GM19239 (cell line): ENCODE data around the gene IGF2R.
"Not testable (repeated sequence)": the region's sequence is repeated elsewhere in the genome, so short reads cannot be mapped to it uniquely, and the experiment has no call there.

Experiments
- DNase-seq: peaks from one replicate; pipeline ENCODE4 v3.0.0; 2011; ENCODE audit warnings: low spot score; ENCODE audit not compliant: insufficient read length
- FAIRE-seq: peaks from 2 replicates; lab custom pipeline; 2011; peaks lifted over from hg19 to GRCh38; lab: Jason Lieb, UNC

IGF2R gene

DNA sequence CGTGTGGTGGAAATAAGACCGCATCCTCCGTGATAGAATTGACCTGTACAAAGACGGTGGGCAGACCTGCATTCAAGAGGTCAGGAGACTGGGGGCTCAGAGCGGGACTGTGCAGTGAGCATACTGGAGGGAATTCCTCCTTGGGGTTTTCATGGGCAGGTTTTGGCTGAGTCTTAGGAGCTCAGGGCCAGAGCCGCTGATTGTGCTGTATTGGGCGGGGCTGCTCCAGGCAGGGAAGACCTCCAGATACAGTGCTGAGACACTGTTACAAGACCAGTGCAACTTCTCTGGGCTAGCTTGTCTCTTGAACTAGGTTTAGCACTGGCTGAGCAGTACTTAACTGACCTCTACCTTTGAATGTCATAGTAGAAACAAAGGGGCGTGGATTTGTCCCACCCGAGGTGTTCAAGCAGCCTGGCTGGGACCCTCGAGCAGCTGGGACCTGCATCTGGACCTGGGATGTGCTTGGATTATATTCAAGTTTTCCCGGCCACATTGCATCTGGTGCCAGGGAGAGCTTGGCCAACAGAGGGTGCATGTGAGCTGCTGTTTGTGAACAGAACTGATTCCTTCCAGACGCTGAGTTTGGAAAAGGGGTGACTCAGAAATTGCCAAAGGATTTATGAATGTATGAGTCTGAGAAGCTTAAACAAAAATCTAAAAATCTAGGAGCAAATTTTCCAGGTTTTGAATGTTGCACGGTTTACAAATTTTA lies 119.3 kb downstream of the IGF2R start:
- DNase-seq (no peak), FAIRE-seq (no peak)

DNA sequence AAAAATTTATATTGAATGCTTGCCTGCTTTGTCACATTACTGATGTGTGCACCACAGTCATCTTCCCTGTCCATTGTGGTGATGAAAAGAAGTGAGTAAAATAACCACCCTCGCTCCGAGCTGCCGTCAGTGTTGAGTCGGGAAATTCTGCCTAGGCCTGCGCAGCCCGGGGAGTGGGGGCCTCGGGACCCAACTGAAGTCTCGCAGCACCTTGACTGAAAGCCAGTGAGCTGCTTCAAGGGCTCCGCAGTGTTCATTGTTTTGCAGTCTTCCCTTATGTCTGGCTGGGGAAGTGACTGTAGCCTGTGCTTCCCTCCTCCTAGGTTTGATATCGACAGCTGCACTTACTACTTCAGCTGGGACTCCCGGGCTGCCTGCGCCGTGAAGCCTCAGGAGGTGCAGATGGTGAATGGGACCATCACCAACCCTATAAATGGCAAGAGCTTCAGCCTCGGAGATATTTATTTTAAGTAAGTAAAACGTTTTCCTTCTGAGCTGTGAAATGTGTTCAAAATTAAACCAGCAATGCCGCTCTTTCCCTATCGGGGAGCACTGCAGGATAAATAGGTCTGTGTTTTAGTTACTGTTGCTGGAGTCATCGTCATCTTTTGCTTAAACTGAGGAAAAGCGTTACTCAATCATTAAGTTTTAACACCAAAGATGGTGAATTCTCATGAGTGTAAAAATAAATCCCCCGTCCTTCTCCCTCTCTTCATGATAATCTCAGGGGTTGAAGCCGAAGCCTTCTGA lies 120.1 kb downstream of the IGF2R start:
- FAIRE-seq (no peak), DNase-seq (no peak)

DNA sequence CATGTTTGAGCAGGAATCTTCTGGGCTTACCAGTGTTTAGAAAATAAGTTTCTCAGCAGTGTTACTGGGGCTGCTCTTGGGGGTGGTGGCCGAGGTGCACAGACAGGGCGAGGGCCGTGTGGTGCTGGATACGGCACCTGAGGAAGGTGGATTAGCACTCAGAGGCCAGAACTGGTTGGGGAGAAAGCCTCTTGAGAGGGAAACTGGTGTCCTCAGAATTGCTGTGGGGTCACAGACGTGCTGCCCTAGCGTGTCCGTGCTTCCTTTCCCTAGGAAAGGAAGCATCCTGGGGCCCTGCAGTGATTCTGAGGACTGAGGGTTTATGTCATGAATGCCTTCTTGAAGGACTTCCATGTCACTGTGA lies 120.6 kb downstream of the IGF2R start:
- FAIRE-seq, result no peak
- DNase-seq, result no peak

DNA sequence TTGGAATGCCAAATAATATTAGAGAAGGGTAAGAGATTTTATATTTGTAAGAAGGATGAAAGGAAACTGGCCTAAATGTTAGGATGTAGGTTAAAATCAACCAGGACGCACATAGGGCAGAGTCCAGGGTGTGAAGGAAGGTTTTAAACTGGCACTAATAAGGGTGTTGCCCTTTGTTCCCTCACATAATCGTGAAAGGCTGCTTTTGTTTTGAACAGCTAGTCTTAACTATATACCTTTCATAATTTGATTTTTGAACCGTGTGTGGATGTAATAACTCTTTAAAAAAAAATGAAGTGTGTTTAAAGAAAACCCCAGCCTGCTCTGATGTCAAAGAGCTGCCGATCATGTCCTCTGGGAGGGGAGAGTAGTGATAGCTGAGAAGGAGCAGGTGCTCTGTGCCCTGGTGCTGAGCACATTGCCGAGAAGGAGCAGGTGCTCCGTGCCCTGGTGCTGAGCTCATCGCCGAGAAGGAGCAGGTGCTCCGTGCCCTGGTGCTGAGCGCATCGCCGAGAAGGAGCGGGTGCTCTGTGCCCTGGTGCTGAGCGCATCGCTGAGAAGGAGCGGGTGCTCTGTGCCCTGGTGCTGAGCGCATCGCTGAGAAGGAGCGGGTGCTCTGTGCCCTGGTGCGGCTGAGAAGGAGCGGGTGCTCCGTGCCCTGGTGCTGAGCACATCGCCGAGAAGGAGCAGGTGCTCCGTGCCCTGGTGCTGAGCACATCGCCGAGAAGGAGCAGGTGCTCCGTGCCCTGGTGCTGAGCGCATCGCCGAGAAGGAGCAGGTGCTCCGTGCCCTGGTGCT lies 121.8 kb downstream of the IGF2R start:
- not testable (repeated sequence) for FAIRE-seq, DNase-seq

DNA sequence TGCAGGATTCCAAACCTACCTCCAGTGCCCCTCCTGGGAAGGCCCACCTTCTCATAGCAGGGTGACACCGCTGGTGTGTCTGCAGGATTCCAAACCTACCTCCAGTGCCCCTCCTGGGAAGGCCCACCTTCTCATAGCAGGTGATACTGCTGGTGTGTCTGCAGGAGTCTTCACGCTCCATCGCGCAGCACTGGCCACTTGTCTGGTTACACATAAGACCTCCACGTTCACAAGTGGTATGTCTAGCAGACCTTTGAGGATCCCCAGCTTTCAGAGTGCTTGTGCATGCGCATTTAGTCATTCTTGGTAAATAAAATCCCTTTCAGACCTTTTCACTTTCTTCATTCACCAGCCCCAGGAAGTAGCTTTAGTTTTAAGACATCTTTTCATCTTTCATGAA lies 123.3 kb downstream of the IGF2R start:
- not testable (repeated sequence) for FAIRE-seq, DNase-seq

DNA sequence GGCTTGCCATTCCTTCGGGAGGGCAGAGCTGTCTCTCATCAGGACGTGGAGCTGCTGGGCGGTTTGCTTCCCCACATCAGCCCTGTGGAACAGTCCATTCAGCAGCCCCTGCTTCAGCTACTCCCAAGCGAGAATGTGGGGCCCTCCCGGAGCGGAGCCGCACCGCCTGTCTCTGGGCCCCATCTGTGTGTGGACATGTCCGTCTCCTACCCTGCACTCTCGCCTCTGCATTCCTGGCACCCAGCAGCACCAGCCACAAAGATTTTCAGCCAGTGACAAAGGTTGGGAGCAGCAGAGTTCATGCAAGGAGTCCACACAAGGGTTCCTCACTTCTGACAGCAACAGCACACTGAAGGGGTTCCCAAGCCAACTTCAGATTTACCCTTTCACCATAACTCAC lies 123.7 kb downstream of the IGF2R start:
- FAIRE-seq (no peak), DNase-seq (no peak)

DNA sequence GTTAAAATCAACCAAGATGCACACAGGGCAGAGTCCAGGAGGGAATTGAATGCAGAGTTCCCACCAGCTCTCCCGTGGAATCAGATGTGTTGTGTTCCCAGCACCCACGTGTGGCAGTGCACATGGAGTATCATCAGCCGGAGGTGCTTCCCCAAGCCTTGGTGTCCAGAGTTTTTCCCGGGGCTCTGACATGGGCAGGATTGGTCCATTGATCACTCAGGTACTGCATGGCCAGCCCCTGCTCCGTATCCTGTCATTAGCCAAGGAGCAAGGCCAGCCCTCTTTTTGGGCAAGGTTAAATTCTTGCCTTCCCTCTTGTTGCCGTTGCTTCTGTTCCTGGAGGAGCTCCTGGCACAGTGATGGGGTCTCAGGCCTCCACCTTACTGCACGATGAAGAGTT lies 124.2 kb downstream of the IGF2R start:
- DNase-seq (no peak), FAIRE-seq (no peak)

DNA sequence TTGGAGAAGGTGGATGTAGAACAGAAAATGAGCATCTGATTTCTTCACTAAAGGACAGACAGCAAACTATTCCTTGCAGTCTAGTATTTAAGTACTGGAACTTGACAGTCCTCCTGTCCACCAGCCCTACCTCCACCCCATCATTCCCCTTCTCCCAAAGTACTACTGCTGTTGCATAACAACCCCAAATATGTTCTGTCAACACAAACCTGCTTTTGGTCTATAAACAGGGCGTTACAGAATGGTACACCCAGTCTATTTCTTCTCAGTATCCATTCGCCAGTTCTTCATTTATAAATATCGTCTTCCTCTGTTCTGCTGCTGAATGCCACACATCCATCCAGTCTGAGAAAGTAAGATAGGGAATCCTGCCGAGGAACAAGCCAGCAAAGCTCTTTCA lies 125.1 kb downstream of the IGF2R start:
- FAIRE-seq, result no peak
- DNase-seq, result no peak

DNA sequence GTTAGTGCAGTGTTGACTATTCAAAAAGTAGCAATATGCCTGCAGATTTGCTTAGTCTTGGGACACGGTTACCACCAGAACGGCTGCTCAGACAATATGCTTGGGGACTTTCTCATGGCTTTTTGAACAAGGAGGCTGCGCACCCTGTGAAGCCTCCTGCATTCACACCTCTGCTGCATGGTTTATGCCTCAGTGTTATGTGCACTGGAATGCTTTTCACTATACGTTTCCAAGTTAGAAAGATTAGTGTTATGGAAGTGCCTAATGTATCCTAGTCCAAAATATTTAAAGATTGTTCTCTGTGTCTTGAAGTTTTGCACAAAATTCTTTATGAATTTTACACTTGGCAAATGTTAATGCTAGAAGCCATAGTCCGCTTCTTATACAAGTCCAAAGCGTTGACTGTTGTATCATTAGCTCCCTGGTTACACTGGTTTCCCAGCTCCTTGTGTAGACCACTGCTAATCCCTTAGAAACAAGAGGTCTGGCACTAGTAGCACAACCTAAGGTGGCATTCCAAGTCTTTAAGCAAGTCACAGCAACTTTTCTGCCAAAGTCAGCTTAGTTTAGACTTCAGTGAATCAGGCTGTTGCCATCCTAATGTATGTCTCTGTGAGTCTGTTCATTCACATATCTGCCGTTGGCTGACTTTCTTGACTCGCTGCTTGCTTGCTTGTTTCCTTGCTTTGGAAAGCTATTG lies 126.4 kb downstream of the IGF2R start:
- FAIRE-seq (no peak), DNase-seq (no peak)

DNA sequence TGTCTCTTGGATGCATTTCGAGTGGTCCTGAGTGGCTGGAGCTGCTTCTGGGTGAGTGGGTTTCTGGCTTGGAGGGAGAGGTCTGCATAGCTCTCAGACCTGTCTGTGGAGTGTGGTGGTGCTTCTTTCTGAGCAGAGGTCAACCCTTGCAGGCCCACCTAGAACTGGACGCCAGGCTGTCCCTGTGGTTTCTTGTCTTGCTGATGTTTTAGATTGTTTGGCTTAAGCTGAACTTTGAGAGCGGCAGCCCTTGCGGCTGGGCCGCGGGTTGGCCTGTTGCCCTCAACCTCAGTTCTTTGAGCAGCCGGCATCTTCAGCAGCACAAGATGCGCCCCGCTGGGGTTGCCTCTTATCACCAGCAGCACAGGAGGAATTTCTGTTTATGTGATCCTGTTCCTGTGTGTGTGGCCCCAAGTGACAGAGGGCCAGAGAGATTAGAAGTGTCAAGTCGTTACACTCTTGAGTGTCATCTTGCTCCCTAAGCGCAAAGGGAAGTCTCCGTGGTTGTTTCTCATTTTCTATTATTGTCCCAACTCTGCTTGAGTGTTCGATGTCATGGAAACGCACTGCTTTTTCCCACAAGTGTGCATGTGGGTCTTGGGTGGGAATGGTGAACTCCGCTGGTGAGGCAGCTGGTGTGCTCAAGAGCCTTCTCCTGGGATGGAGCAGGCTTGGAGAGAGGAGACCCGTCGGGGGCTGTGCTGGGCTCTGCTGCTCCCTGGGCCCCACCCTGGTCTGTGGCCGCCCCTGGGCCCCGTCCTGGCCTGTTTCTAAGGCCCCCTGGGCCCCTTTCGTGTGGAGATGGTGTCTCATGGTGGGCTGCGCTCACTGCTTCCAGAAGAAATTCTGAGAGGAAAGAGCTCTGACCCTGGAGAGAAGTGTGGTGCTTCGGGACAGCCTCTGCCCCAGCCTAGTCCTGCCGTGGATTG lies 132.7 kb downstream of the IGF2R start:
- DNase-seq (no peak), FAIRE-seq (no peak)

DNA sequence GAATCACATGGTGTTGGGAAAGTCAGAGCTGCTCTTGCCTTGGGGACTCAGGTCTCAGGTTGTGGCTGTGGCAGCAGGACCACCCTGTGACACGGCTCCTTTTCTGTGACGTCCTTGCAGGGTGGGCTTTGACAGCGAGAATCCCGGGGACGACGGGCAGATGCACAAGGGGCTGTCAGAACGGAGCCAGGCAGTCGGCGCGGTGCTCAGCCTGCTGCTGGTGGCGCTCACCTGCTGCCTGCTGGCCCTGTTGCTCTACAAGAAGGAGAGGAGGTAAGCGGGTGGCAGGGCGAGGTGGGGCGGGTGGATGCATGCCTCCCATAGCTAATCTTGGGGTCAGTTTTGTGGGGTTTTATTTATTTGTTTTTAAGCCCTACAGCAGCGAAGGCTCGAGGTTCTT lies 133.5 kb downstream of the IGF2R start:
- DNase-seq (no peak), FAIRE-seq (no peak)

DNA sequence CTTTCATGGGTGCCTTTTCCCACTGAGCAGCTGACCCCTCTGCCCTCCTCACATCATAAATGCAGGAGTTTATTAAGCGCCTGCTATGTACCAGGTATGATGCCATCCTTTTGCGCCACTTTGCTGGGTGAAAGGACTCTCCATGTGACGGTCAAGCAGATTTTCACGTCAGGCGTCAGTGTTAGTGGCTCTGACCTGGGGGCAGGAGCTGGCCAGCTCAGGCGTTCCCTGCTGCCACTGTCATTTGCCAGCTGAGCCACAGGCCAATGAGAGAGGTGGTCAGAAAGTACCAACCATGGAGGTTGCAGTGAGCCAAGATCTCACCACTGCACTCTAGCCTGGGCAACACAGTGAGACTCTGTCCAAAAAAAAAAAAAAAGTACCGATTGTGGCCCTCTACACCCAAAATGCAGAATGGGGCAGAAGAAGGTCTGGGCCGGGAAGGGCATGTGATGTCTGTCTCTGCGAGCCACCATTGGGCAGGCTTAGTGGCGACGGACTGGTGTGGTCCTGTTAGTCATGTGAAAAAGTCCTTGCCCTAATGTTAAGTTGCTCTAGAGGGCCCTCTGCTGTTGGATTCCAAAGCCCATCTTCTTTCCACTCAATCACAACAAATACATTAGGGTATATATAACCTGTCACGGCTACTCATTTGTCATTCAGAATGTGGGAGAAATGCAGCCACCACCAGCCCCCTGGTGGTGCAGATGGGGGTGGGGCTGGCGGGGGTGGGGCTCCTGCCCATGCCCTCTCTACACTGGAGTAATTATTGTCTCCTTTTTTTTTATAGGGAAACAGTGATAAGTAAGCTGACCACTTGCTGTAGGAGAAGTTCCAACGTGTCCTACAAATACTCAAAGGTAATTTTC lies 134.3 kb downstream of the IGF2R start:
- DNase-seq, result no peak
- no peak for FAIRE-seq

DNA sequence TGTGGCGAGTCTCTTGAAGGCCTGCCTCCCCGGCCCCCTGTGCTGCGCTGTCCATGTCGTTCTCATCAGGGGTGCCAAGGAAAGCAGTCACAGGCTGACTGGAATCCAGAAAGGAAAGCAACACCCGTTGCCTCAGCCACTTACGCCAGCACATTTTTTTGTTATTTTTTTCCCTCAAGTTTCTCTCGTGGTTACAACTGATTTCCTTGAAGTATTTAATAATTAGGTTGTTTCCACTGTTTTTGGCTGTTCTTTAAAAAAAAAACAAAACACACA lies 134.9 kb downstream of the IGF2R start:
- DNase-seq (no peak), FAIRE-seq (no peak)

DNA sequence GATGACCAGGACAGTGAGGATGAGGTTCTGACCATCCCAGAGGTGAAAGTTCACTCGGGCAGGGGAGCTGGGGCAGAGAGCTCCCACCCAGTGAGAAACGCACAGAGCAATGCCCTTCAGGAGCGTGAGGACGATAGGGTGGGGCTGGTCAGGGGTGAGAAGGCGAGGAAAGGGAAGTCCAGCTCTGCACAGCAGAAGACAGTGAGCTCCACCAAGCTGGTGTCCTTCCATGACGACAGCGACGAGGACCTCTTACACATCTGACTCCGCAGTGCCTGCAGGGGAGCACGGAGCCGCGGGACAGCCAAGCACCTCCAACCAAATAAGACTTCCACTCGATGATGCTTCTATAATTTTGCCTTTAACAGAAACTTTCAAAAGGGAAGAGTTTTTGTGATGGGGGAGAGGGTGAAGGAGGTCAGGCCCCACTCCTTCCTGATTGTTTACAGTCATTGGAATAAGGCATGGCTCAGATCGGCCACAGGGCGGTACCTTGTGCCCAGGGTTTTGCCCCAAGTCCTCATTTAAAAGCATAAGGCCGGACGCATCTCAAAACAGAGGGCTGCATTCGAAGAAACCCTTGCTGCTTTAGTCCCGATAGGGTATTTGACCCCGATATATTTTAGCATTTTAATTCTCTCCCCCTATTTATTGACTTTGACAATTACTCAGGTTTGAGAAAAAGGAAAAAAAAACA lies 136.1 kb downstream of the IGF2R start:
- no peak for DNase-seq
- no peak for FAIRE-seq

DNA sequence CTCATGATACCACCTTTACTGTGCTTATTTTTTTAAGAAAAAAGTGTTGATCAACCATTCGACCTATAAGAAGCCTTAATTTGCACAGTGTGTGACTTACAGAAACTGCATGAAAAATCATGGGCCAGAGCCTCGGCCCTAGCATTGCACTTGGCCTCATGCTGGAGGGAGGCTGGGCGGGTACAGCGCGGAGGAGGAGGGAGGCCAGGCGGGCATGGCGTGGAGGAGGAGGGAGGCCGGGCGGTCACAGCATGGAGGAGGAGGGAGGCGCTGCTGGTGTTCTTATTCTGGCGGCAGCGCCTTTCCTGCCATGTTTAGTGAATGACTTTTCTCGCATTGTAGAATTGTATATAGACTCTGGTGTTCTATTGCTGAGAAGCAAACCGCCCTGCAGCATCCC lies 137.1 kb downstream of the IGF2R start:
- DNase-seq (no peak), FAIRE-seq (no peak)

DNA sequence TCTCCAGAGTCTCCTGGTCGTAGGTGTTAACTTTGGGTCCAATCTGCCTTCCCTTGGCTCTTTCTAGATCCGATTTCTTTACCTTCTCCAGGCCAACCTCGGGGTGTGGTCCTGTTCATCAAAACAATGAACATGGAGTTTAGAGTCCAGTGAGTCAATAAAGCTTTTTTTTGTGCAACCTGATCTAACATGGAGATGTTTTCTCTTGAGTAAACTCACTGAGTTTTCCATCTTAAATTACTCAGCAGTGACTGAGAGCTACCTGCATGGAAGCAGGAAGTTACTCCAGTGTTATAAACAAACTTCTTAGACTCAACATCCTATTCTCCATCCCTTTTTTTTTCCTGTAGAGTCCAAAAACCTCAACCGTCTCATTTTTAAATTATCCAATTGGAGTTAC lies 137.8 kb downstream of the IGF2R start:
- FAIRE-seq, result no peak
- no peak for DNase-seq

DNA sequence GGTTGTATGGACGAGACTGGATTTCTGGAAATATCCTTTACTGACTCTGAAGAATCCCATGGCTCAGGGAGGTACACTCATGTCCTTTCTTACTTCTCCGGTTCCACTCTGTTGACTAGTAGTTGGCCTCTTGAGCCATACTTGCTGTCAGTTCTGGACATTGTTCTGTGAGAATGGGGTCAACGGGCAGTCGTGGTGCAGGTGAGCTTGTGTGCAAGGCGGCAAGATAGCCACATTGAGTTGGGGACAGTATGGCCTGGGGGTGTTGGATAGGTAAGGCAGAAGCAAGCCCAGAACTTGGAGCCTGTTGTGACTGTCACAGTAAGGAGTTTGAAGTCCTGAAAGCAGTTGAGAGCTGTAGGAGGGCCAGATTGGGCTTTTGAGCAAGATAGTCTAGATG lies 139.2 kb downstream of the IGF2R start:
- FAIRE-seq (no peak), DNase-seq (no peak)

DNA sequence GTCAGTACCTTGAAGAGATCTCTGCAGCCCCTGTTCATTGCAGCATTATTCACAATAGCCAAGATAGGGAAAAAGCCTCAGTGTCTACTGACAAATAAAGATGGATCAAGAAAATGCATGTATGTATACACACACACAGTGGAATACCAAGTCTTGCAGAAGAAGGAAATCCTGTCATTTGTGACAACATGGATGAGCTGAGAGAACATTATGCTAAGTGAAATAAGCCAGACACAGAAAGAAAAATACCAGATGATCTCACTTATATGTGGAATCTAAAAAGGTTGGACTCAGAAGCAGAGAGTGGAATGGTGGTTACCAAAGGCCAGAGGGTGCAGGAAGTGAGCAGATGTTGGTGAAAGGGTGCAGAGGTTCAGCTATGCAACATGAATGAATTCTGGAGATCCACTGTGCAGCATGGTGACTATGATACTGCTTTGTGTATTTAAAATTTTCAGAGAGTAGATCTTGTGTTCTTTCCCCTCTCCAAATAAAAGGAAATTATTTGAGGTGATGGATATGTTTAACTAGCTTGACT lies 141.8 kb downstream of the IGF2R start:
- DNase-seq (no peak), FAIRE-seq (no peak)
